ENCODE measurements around the gene CARF.

DNA sequence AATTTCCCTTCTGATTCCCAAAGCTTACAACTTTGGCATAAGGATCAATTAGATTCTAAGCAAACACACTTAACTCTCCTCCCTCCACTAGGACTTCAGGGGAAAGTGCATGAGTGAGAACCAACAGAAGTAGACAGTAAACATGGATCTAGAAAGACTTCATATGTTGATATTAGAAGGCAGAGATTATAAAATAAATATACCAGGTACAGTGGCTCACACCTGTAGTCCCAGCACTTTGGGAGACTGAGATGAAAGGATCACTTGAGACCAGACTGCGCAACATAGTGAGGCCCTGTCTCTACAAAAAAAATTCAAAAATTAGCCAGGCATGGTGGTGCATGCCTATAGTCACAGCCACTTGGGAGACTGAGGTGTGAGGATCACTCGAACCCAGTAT, 118.5 kb downstream of the CARF start:
- TF ChIP-seq YY1 (IDR thresholded peaks at IDR 0.05; ENCODE audit: low read depth) = no peak
- TF ChIP-seq TAF1 (IDR thresholded peaks at IDR 0.05; ENCODE audit: low read depth) = no peak
- no peak for TF ChIP-seq TCF12 (IDR thresholded peaks at IDR 0.05; ENCODE audit: low read depth)
- no peak for TF ChIP-seq CEBPB (IDR thresholded peaks at IDR 0.05)
- no peak for TF ChIP-seq EP300 (IDR thresholded peaks at IDR 0.05; ENCODE audit: borderline replicate concordance)
- no peak for TF ChIP-seq RAD21 (IDR thresholded peaks at IDR 0.05; ENCODE audit: low read depth)
- TF ChIP-seq TEAD4 (IDR thresholded peaks at IDR 0.05) = no peak
- TF ChIP-seq, protein P1, sequence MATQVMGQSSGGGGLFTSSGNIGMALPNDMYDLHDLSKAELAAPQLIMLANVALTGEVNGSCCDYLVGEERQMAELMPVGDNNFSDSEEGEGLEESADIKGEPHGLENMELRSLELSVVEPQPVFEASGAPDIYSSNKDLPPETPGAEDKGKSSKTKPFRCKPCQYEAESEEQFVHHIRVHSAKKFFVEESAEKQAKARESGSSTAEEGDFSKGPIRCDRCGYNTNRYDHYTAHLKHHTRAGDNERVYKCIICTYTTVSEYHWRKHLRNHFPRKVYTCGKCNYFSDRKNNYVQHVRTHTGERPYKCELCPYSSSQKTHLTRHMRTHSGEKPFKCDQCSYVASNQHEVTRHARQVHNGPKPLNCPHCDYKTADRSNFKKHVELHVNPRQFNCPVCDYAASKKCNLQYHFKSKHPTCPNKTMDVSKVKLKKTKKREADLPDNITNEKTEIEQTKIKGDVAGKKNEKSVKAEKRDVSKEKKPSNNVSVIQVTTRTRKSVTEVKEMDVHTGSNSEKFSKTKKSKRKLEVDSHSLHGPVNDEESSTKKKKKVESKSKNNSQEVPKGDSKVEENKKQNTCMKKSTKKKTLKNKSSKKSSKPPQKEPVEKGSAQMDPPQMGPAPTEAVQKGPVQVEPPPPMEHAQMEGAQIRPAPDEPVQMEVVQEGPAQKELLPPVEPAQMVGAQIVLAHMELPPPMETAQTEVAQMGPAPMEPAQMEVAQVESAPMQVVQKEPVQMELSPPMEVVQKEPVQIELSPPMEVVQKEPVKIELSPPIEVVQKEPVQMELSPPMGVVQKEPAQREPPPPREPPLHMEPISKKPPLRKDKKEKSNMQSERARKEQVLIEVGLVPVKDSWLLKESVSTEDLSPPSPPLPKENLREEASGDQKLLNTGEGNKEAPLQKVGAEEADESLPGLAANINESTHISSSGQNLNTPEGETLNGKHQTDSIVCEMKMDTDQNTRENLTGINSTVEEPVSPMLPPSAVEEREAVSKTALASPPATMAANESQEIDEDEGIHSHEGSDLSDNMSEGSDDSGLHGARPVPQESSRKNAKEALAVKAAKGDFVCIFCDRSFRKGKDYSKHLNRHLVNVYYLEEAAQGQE (IDR thresholded peaks at IDR 0.05; ENCODE audit: low read depth) = no peak
- no peak for TF ChIP-seq EGR1 (IDR thresholded peaks at IDR 0.05)
- TF ChIP-seq, protein P2, sequence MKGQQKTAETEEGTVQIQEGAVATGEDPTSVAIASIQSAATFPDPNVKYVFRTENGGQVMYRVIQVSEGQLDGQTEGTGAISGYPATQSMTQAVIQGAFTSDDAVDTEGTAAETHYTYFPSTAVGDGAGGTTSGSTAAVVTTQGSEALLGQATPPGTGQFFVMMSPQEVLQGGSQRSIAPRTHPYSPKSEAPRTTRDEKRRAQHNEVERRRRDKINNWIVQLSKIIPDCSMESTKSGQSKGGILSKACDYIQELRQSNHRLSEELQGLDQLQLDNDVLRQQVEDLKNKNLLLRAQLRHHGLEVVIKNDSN (IDR thresholded peaks at IDR 0.05) = no peak
- TF ChIP-seq, protein P3, sequence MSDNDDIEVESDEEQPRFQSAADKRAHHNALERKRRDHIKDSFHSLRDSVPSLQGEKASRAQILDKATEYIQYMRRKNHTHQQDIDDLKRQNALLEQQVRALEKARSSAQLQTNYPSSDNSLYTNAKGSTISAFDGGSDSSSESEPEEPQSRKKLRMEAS (IDR thresholded peaks at IDR 0.05) = no peak
- TF ChIP-seq ZBTB7A (IDR thresholded peaks at IDR 0.05; ENCODE audit: low read depth) = no peak
